ENCODE results near the gene FLT1.

- TF ChIP-seq, protein P1, sequence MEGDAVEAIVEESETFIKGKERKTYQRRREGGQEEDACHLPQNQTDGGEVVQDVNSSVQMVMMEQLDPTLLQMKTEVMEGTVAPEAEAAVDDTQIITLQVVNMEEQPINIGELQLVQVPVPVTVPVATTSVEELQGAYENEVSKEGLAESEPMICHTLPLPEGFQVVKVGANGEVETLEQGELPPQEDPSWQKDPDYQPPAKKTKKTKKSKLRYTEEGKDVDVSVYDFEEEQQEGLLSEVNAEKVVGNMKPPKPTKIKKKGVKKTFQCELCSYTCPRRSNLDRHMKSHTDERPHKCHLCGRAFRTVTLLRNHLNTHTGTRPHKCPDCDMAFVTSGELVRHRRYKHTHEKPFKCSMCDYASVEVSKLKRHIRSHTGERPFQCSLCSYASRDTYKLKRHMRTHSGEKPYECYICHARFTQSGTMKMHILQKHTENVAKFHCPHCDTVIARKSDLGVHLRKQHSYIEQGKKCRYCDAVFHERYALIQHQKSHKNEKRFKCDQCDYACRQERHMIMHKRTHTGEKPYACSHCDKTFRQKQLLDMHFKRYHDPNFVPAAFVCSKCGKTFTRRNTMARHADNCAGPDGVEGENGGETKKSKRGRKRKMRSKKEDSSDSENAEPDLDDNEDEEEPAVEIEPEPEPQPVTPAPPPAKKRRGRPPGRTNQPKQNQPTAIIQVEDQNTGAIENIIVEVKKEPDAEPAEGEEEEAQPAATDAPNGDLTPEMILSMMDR (IDR thresholded peaks at IDR 0.05) = no peak
- TF ChIP-seq EP300 (IDR thresholded peaks at IDR 0.05) (no peak), POLR2AphosphoS5 (IDR thresholded peaks at IDR 0.05) (no peak), POLR2A (IDR thresholded peaks at IDR 0.05; ENCODE audit: low read depth) (no peak)
Observed at GRCh38 chr13:28392896-28393505, 101.9 kb downstream of the FLT1 start.

Measured in esophagus muscularis mucosa (tissue), 4 donors.